OCI-LY3 (cell line): Measurements from ENCODE around the gene SLC35B2.
A peak's percentile ranks its signal among the peaks of the same experiment; 100 is the strongest.

Source experiments
- H2AFZ ChIP-seq: fragments of 200-600, 300-600 bp; shearing (Covaris generic); 2 replicates; pipeline ENCODE4 v1.6.0; 2014; ENCODE audit warnings: antibody characterized with exemption, low read depth, low read length
- H3K27ac ChIP-seq: fragments of 200-600, 300-600 bp; sonication (generic); 2 replicates; pipeline ENCODE4 v1.5.1; 2014; ENCODE audit warnings: mild to moderate bottlenecking, low read length, moderate library complexity, mixed read lengths
- H3K27me3 ChIP-seq: fragments of 200-600, 300-600 bp; sonication (generic); 2 replicates; pipeline ENCODE4 v1.6.1; 2014; ENCODE audit warnings: low read depth, low read length, mixed read lengths
- H3K36me3 ChIP-seq: fragments of 200-600, 300-600 bp; sonication (generic); replicated peaks from 2 replicates; pipeline ENCODE3; 2014; ENCODE audit warnings: low read depth, low read length, mixed read lengths
- H3K4me1 ChIP-seq: fragments of 300-600, 200-600 bp; sonication (generic); 2 replicates; pipeline ENCODE4 v1.6.1; 2014; ENCODE audit warnings: low read length, mixed read lengths
- H3K4me2 ChIP-seq: fragments of 200-600, 300-600 bp; sonication (generic); 2 replicates; pipeline ENCODE4 v1.6.1; 2014; ENCODE audit warnings: low read length, mixed read lengths
- H3K4me3 ChIP-seq: fragments of 300-600, 200-600 bp; sonication (generic); 2 replicates; pipeline ENCODE4 v1.5.1; 2014; ENCODE audit warnings: antibody characterized with exemption, mild to moderate bottlenecking, low read length, moderate library complexity
- H3K79me2 ChIP-seq: fragments of 300-600, 200-600 bp; shearing (Covaris generic); 2 replicates; pipeline ENCODE4 v1.6.1; 2014; ENCODE audit warnings: mild to moderate bottlenecking, low read length, mixed read lengths
- H3K9ac ChIP-seq: fragments of 300-600, 200-600 bp; shearing (Covaris generic); 2 replicates; pipeline ENCODE4 v1.6.0; 2014; ENCODE audit warnings: mild to moderate bottlenecking, low read length, moderate library complexity
- H3K9me3 ChIP-seq: fragments of 200-600, 300-600 bp; shearing (Covaris generic); 2 replicates; pipeline ENCODE4 v1.6.1; 2014; ENCODE audit warnings: low read length, mixed read lengths; ENCODE audit not compliant: insufficient read depth
- H4K20me1 ChIP-seq: fragments of 200-600, 300-600 bp; sonication (generic); 2 replicates; pipeline ENCODE4 v1.6.1; 2016; ENCODE audit warnings: low read length, mixed read lengths; ENCODE audit not compliant: insufficient read depth
- CTCF ChIP-seq: fragments of 200-600, 300-600 bp; sonication (generic); IDR thresholded peaks from 2 replicates; pipeline ENCODE4 v1.5.1; 2014; ENCODE audit warnings: antibody characterized with exemption, low read length, low read depth
- EZH2phosphoT487 ChIP-seq: fragments of 200-600 bp; shearing (Covaris generic); IDR thresholded peaks from 2 replicates; pipeline ENCODE4 v1.6.1; 2018; ENCODE audit warnings: antibody characterized with exemption, mixed run types, low read depth

Gene SLC35B2

GRCh38 chr6:44270526-44271405 lies 13.4 kb upstream of the SLC35B2 start:
- H3K27ac ChIP-seq: no peak overlapping the region
- H3K79me2 ChIP-seq: no peaks in the 10 kb centered on the region
- H3K9me3 ChIP-seq: no peaks in the 10 kb centered on the region
- peaks cover 7% of the 10 kb centered on the region for H3K27me3 ChIP-seq
- H3K4me1 ChIP-seq: peaks cover 48% of the 10 kb centered on the region
- H3K9ac ChIP-seq: no peak overlapping the region
- peak overlapping the region; percentile 62 for H3K4me2 ChIP-seq
- TF ChIP-seq CTCF (no peak), EZH2phosphoT487 (no peak)
- H2AFZ ChIP-seq: no peak overlapping the region
- no peaks in the 10 kb centered on the region for H3K36me3 ChIP-seq
- H4K20me1 ChIP-seq: no peaks in the 10 kb centered on the region
- peak overlapping the region; percentile 72 for H3K4me3 ChIP-seq

- no peak within 1 kb of the TSS for H3K27ac ChIP-seq
- H3K27me3 ChIP-seq: peaks cover 7% of the 10 kb centered on the region
- H4K20me1 ChIP-seq: no peaks in the 10 kb centered on the region
- peak within 1 kb of the TSS; percentile 72 for H3K4me3 ChIP-seq
- H3K4me2 ChIP-seq: peak within 1 kb of the TSS; percentile 70
- H3K36me3 ChIP-seq: peaks cover 1% of the 10 kb centered on the region
- H3K4me1 ChIP-seq: peaks cover 50% of the 10 kb centered on the region
- no peaks in the 10 kb centered on the region for H3K9me3 ChIP-seq
- no peak for TF ChIP-seq EZH2phosphoT487
- TF ChIP-seq CTCF: no peak
- no peak within 1 kb of the TSS for H2AFZ ChIP-seq
- H3K9ac ChIP-seq: 0 out of 2 replicates have a peak within 1 kb of the TSS, but pooled peaks have one; percentile 8
- peaks cover 4% of the 10 kb centered on the region for H3K79me2 ChIP-seq
Observed at GRCh38 chr6:44269921-44270525, 12.7 kb upstream of the SLC35B2 start, which contains the start of gene TMEM151B. Gene TMEM151B, plus strand, starts transcription at chr6:44270450. Its CDS starts 293 bp downstream, at chr6:44270743.

- H3K4me3 ChIP-seq: peak overlapping the region; percentile 57
- H3K27me3 ChIP-seq: peaks cover 7% of the 10 kb centered on the region
- H3K79me2 ChIP-seq: peaks cover 10% of the 10 kb centered on the region
- H2AFZ ChIP-seq: no peak overlapping the region
- H4K20me1 ChIP-seq: no peaks in the 10 kb centered on the region
- H3K9me3 ChIP-seq: no peaks in the 10 kb centered on the region
- TF ChIP-seq CTCF (no peak), EZH2phosphoT487 (no peak)
- no peak overlapping the region for H3K27ac ChIP-seq
- H3K9ac ChIP-seq: no peak overlapping the region
- H3K4me2 ChIP-seq: peak overlapping the region; percentile 70
- H3K36me3 ChIP-seq: peaks cover 8% of the 10 kb centered on the region
- peaks cover 50% of the 10 kb centered on the region for H3K4me1 ChIP-seq
Observed at GRCh38 chr6:44269178-44269920, 12.0 kb upstream of the SLC35B2 start.
